ENCODE measurements around the gene COMMD7. TPM values are rescaled to one million over a fixed set of nuclear protein-coding genes. Genes with fewer than 3 reads are reported as not detected.

Gene COMMD7
- total RNA-seq, 1 donor from 2014 or later, result 82.9 TPM

- H3K36me3 Mint-ChIP-seq (ENCODE audit: low read depth), result peaks cover 1% of the 10 kb centered on the region
- peak; percentile 94 for TF ChIP-seq CTCF (IDR thresholded peaks at IDR 0.05)
- no peaks in the 10 kb centered on the region for H3K27me3 Mint-ChIP-seq (ENCODE audit: low read depth)
- DNase-seq (ENCODE audit: low spot score), result no peak
- H3K9me3 Mint-ChIP-seq (ENCODE audit: low read depth), result no peaks in the 10 kb centered on the region
- H3K4me1 Mint-ChIP-seq (ENCODE audit: low read depth), result peaks cover 8% of the 10 kb centered on the region
- no peak overlapping the region for H3K4me3 Mint-ChIP-seq (ENCODE audit: unreplicated experiment)
- no peak overlapping the region for H3K27ac Mint-ChIP-seq (ENCODE audit: unreplicated experiment)
Observed at GRCh38 chr20:32789896-32790750, 46.9 kb upstream of the COMMD7 start.

GRCh38 chr20:32787168-32787567 is 43.9 kb upstream of the COMMD7 start:
- Mint-ChIP-seq H3K27ac (ENCODE audit: unreplicated experiment) (no peak overlapping the region), H3K36me3 (ENCODE audit: low read depth) (peaks cover 1% of the 10 kb centered on the region), H3K4me1 (ENCODE audit: low read depth) (peaks cover 6% of the 10 kb centered on the region), H3K4me3 (ENCODE audit: unreplicated experiment) (no peak overlapping the region), H3K9me3 (ENCODE audit: low read depth) (no peaks in the 10 kb centered on the region), H3K27me3 (ENCODE audit: low read depth) (no peaks in the 10 kb centered on the region)
- no peak for TF ChIP-seq CTCF (IDR thresholded peaks at IDR 0.05)
- no peak for DNase-seq (ENCODE audit: low spot score)

GRCh38 chr20:32786059-32786760 is 42.9 kb upstream of the COMMD7 start:
- no peak for DNase-seq (ENCODE audit: low spot score)
- H3K36me3 Mint-ChIP-seq (ENCODE audit: low read depth), result peaks cover 1% of the 10 kb centered on the region
- peaks cover 3% of the 10 kb centered on the region for H3K4me1 Mint-ChIP-seq (ENCODE audit: low read depth)
- H3K9me3 Mint-ChIP-seq (ENCODE audit: low read depth), result no peaks in the 10 kb centered on the region
- H3K4me3 Mint-ChIP-seq (ENCODE audit: unreplicated experiment), result no peak overlapping the region
- no peak for TF ChIP-seq CTCF (IDR thresholded peaks at IDR 0.05)
- H3K27me3 Mint-ChIP-seq (ENCODE audit: low read depth), result no peaks in the 10 kb centered on the region
- H3K27ac Mint-ChIP-seq (ENCODE audit: unreplicated experiment), result no peak overlapping the region

- Mint-ChIP-seq H3K4me1 (ENCODE audit: low read depth) (peaks cover 3% of the 10 kb centered on the region), H3K36me3 (ENCODE audit: low read depth) (peaks cover 4% of the 10 kb centered on the region), H3K4me3 (ENCODE audit: unreplicated experiment) (no peak overlapping the region), H3K27me3 (ENCODE audit: low read depth) (no peaks in the 10 kb centered on the region), H3K27ac (ENCODE audit: unreplicated experiment) (peak overlapping the region; percentile 17), H3K9me3 (ENCODE audit: low read depth) (no peaks in the 10 kb centered on the region)
- DNase-seq (ENCODE audit: low spot score), result no peak
- TF ChIP-seq CTCF (IDR thresholded peaks at IDR 0.05), result no peak
Observed at GRCh38 chr20:32784369-32785080, 41.3 kb upstream of the COMMD7 start.
